Measurements from ENCODE around the gene SHISAL2B. TPM values are rescaled to one million over a fixed set of nuclear protein-coding genes. Genes with fewer than 3 reads are reported as not detected.

Gene SHISAL2B
- total RNA-seq, 3 donors from 2014 or later (not counting 1 experiment from before 2014, with no cell fraction given), result not detected

GRCh38 chr5:64649512-64649911 is 40.8 kb upstream of the SHISAL2B start:
- no peak for TF ChIP-seq CTCF (IDR thresholded peaks at IDR 0.05)
- no peak for ATAC-seq

GRCh38 chr5:64653766-64654560 is 36.3 kb upstream of the SHISAL2B start:
- WGBS (ENCODE audit: insufficient coverage), result 86% methylated on average over 3 of the region's 3 CpGs
- no peaks in the 10 kb centered on the region for H3K27me3 ChIP-seq (ENCODE audit: control insufficient read depth, insufficient read depth, low read length)
- Mint-ChIP-seq H3K27me3 (ENCODE audit: low read depth in 2 of 2) (peaks cover 3 to 24% of the 10 kb centered on the region in 2 donors), H3K4me3 (no peak overlapping the region), H3K36me3 (no peaks in the 10 kb centered on the region), H3K9me3 (no peaks in the 10 kb centered on the region), H3K4me1 (no peaks in the 10 kb centered on the region), H3K27ac (no peak overlapping the region)
- no peak overlapping the region for H3K27ac ChIP-seq (ENCODE audit: low read length)
- H3K9me3 ChIP-seq (ENCODE audit: control insufficient read depth, insufficient read depth, low read length), result no peaks in the 10 kb centered on the region
- no peak overlapping the region for H3K4me3 ChIP-seq (ENCODE audit: low read length)
- intact Hi-C loops (cut with micrococcal nuclease), result no loop called here
- H3K4me1 ChIP-seq (ENCODE audit: control insufficient read depth, insufficient read depth, low read length), result no peaks in the 10 kb centered on the region
- DNase-seq (no peak), ATAC-seq (no peak)
- TF ChIP-seq CTCF (IDR thresholded peaks at IDR 0.05), result no peak
- H3K36me3 ChIP-seq (ENCODE audit: control insufficient read depth, insufficient read depth, low read length), result no peaks in the 10 kb centered on the region

More at GRCh38 chr5:64649512-64649911, 40.8 kb upstream of the SHISAL2B start:
- Histone ChIP-seq H3K9me3 (ENCODE audit: control insufficient read depth, insufficient read depth, low read length) (no peaks in the 10 kb centered on the region), H3K4me1 (ENCODE audit: control insufficient read depth, insufficient read depth, low read length) (no peaks in the 10 kb centered on the region), H3K36me3 (ENCODE audit: control insufficient read depth, insufficient read depth, low read length) (no peaks in the 10 kb centered on the region), H3K27ac (ENCODE audit: low read length) (no peak overlapping the region), H3K27me3 (ENCODE audit: control insufficient read depth, insufficient read depth, low read length) (no peaks in the 10 kb centered on the region), H3K4me3 (ENCODE audit: low read length) (no peak overlapping the region)
- H3K27ac Mint-ChIP-seq, result no peak overlapping the region
- H3K27me3 Mint-ChIP-seq (ENCODE audit: low read depth in 2 of 2), result peaks cover 0 to 25% of the 10 kb centered on the region in 2 donors
- H3K9me3 Mint-ChIP-seq, result no peaks in the 10 kb centered on the region
- intact Hi-C loops (cut with micrococcal nuclease), result no loop called here
- H3K4me1 Mint-ChIP-seq, result no peaks in the 10 kb centered on the region
- DNase-seq, result no peak
- WGBS (ENCODE audit: insufficient coverage), result 66% methylated on average over 2 of the region's 2 CpGs
- H3K4me3 Mint-ChIP-seq, result no peak overlapping the region
- no peaks in the 10 kb centered on the region for H3K36me3 Mint-ChIP-seq

- ATAC-seq (no peak), DNase-seq (no peak)
- no peak overlapping the region for H3K4me3 Mint-ChIP-seq
- no peak overlapping the region for H3K27ac Mint-ChIP-seq
- no peaks in the 10 kb centered on the region for H3K36me3 Mint-ChIP-seq
- intact Hi-C loops (cut with micrococcal nuclease), result no loop called here
- no peaks in the 10 kb centered on the region for H3K36me3 ChIP-seq (ENCODE audit: control insufficient read depth, insufficient read depth, low read length)
- TF ChIP-seq CTCF (IDR thresholded peaks at IDR 0.05), result no peak
- H3K4me1 Mint-ChIP-seq, result no peaks in the 10 kb centered on the region
- H3K9me3 ChIP-seq (ENCODE audit: control insufficient read depth, insufficient read depth, low read length), result no peaks in the 10 kb centered on the region
- no peak overlapping the region for H3K4me3 ChIP-seq (ENCODE audit: low read length)
- WGBS (ENCODE audit: insufficient coverage), result no CpG with 5 or more reads among the region's 2 CpGs
- no peaks in the 10 kb centered on the region for H3K4me1 ChIP-seq (ENCODE audit: control insufficient read depth, insufficient read depth, low read length)
- no peaks in the 10 kb centered on the region for H3K27me3 ChIP-seq (ENCODE audit: control insufficient read depth, insufficient read depth, low read length)
- no peaks in the 10 kb centered on the region for H3K9me3 Mint-ChIP-seq
- H3K27ac ChIP-seq (ENCODE audit: low read length), result no peak overlapping the region
- peaks cover 3 to 25% of the 10 kb centered on the region in 2 donors for H3K27me3 Mint-ChIP-seq (ENCODE audit: low read depth in 2 of 2)
These were observed 35.8 kb upstream of the SHISAL2B start for GRCh38 chr5:64654561-64654938.

- ATAC-seq (no peak), DNase-seq (no peak)
- no peak overlapping the region for H3K4me3 Mint-ChIP-seq
- no peaks in the 10 kb centered on the region for H3K36me3 Mint-ChIP-seq
- H3K36me3 ChIP-seq (ENCODE audit: control insufficient read depth, insufficient read depth, low read length), result no peaks in the 10 kb centered on the region
- no peaks in the 10 kb centered on the region for H3K27me3 ChIP-seq (ENCODE audit: control insufficient read depth, insufficient read depth, low read length)
- intact Hi-C loops (cut with micrococcal nuclease), result no loop called here
- no peaks in the 10 kb centered on the region for H3K4me1 ChIP-seq (ENCODE audit: control insufficient read depth, insufficient read depth, low read length)
- no peaks in the 10 kb centered on the region for H3K9me3 ChIP-seq (ENCODE audit: control insufficient read depth, insufficient read depth, low read length)
- peaks cover 3 to 23% of the 10 kb centered on the region in 2 donors for H3K27me3 Mint-ChIP-seq (ENCODE audit: low read depth in 2 of 2)
- no peak for TF ChIP-seq CTCF (IDR thresholded peaks at IDR 0.05)
- H3K4me3 ChIP-seq (ENCODE audit: low read length), result no peak overlapping the region
- no peaks in the 10 kb centered on the region for H3K9me3 Mint-ChIP-seq
- H3K27ac ChIP-seq (ENCODE audit: low read length), result no peak overlapping the region
- 71% methylated on average over 1 of the region's 1 CpG for WGBS (ENCODE audit: insufficient coverage)
- no peak overlapping the region for H3K27ac Mint-ChIP-seq
- no peaks in the 10 kb centered on the region for H3K4me1 Mint-ChIP-seq
These were observed 34.7 kb upstream of the SHISAL2B start for GRCh38 chr5:64655596-64655995.
